SH-SY5Y (cell line): Measurements from ENCODE around the gene TPSG1.

Experiments
- GATA2 ChIP-seq: IDR thresholded peaks from 2 replicates; pipeline ENCODE4 v1.6.1; 2011; ENCODE audit warnings: mild to moderate bottlenecking, low read depth, low read length
- GATA3 ChIP-seq: IDR thresholded peaks from 2 replicates; pipeline ENCODE4 v1.6.1; 2011; ENCODE audit warnings: low read depth, mild to moderate bottlenecking, low read length, moderate library complexity

DNA sequence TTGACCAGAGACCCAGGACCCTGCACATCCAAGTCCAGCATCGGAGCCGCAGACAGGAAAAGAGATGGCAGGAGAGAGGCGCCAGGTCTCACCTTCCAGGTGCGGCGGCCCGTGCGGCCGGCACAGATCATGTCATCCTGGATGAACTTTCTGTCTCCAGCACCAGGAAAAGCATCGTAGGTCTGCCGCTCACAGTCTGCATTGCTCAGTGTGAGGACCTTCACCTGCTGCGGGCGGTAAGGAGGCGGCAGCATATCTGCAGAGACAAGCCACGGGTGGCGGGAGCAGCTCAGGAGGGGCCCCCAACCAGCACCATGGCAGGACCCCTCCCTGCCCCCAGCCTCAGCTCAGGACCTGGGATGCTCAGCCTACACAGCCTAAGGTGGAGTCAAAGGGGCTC is 48.7 kb upstream of the TPSG1 start:
- no peak for TF ChIP-seq GATA3
- TF ChIP-seq GATA2: no peak
